Heart left ventricle (tissue), 16 donors: ENCODE measurements around the gene SP3. TPM values are rescaled to one million over a fixed set of nuclear protein-coding genes. Genes with fewer than 3 reads are reported as not detected.
A peak's percentile ranks its signal among the peaks of the same experiment; 100 is the strongest.

ENCODE experiments used
- ATAC-seq, 4 donors: fragments of 200-7000 bp; cut with Tn5 transposase; one replicate each; pipeline ENCODE4 v1.9.1; 2020 to 2022; ENCODE audit warnings: moderate library complexity in 4 of 4, mild to moderate bottlenecking in 3 of 4, moderate number of reproducible peaks in 1 of 4
- DNase-seq, 5 donors: peaks; one replicate each; pipeline ENCODE4 v3.0.0-alpha.2; 2020
- H3K27ac ChIP-seq, 12 donors: fragments of 200-600 bp; sonication (generic) in 4 of 12; one replicate each; pipeline versions ENCODE4 v1.5.0 to v1.8.0; 2016 to 2022; ENCODE audit warnings: mild to moderate bottlenecking in 2 of 12
- H3K27me3 ChIP-seq, 9 donors: fragments of 200-600 bp; sonication (generic) in 2 of 9; one replicate each; pipeline versions ENCODE4 v1.5.1 to v1.8.0; 2016 to 2022; ENCODE audit warnings: mild to moderate bottlenecking in 3 of 9
- H3K36me3 ChIP-seq, 9 donors: fragments of 200-600 bp; sonication (generic) in 2 of 9; one replicate each; pipeline versions ENCODE4 v1.5.0 to v1.8.0; 2018 to 2022; ENCODE audit warnings: mild to moderate bottlenecking in 2 of 9
- H3K4me1 ChIP-seq, 12 donors: fragments of 200-600 bp; sonication (generic) in 4 of 12; one replicate each; pipeline versions ENCODE4 v1.5.0 to v1.8.0; 2016 to 2022; ENCODE audit warnings: mild to moderate bottlenecking in 3 of 12
- H3K4me3 ChIP-seq, 12 donors: fragments of 200-600 bp; sonication (generic) in 4 of 12; one replicate each; pipeline versions ENCODE4 v1.5.0 to v1.8.0; 2017 to 2022; ENCODE audit warnings: mild to moderate bottlenecking in 9 of 12, moderate library complexity in 4 of 12
- H3K9me3 ChIP-seq, 12 donors: fragments of 200-600 bp; sonication (generic) in 4 of 12; one replicate each; pipeline versions ENCODE4 v1.5.0 to v1.8.0; 2016 to 2022; ENCODE audit warnings: mild to moderate bottlenecking in 1 of 12
- CTCF ChIP-seq, 12 donors: fragments of 200-600 bp; sonication (generic) in 4 of 12; IDR thresholded peaks; one replicate each; pipeline versions ENCODE4 v1.5.0 to v1.8.0; 2018 to 2022; ENCODE audit warnings: antibody characterized with exemption in 12 of 12, mild to moderate bottlenecking in 5 of 12
- POLR2A ChIP-seq, 2 donors: fragments of 450-650 bp; IDR thresholded peaks; one replicate each; pipeline ENCODE4 v1.6.1; 2017; ENCODE audit warnings: antibody characterized with exemption in 2 of 2, mild to moderate bottlenecking in 2 of 2, moderate library complexity in 2 of 2
- WGBS, 4 donors: extraction: QIAGEN DNeasy Blood & Tissue Kit in 2 of 4; methylation state at CpG; one replicate each; pipeline versions ENCODE4 v1.1.5 to v1.1.7; 2013 to 2018; 5-methylcytosine and 5-hydroxymethylcytosine counted together
- intact Hi-C, 10 donors: fragments of 100-400 bp; cut with DNase I; formaldehyde crosslinking; loops; one replicate each; pipeline versions ENCODE4 v1.11.1 to v1.14.2; 2022
- polyA plus RNA-seq, 2 donors: library from polyadenylated mRNA; stranded (reverse); fragments of 200-250 nt; gene quantifications; one replicate each; pipeline ENCODE4 v1.2.3, GENCODE V29; 2013
- total RNA-seq, 9 donors: library from RNA; depleted of rRNA in 2 of 9; stranded (reverse); fragments of >200 nt in 2 of 9; fragmentation: NEBNext Ultra II Directional in 3 of 9; extraction: Animal tissue kit (Norgen Biotek cat#: 25700) in 3 of 9; gene quantifications; one replicate each; pipeline versions ENCODE4 v1.1.0 to v1.2.4, GENCODE V29; 2016 to 2023
- donor health status: ischemic (EF 13 %, LVEDD 7.1; RV severe dilation, severe dysfunction).
- donor health status: healthy with polysubstance abuse.
- donor health status: DM: no; HTN: yes; CAD: no.
- donor health status: DM: no; HTN: no; CAD: no.
- donor health status: ischemic (EF 25% LVEDD 6.9; RV normal size, moderate dysfunction).
- donor health status: ischemic (EF 25% LVEDD 5.7; RV mildly dilated, moderate dysfunction).
- donor health status: healthy.
- donor health status: DM: yes; HTN: yes; CAD: no.
- donor health status: ischemic (EF 35%, LVEDD 5.7; RV mildly dilated, moderate dysfunction).
- donor health status: nonischemic (EF 11% LVEDD 7.7; RV severe dilation, severe dysfunction).
- donor health status: DM: yes; HTN: yes; CAD: no.
- donor health status: PGD.
- donor health status: ischemic (EF 29% LVEDD 5.4; RV normal size, mild dysfunction).
- donor health status: nonischemic (EF 23%, LVEDD 6.1; RV moderate dilation, normal function).

Gene SP3
- total and polyA plus RNA-seq, 11 donors, result 6.9 to 61.5 (median 40.2) TPM

DNA sequence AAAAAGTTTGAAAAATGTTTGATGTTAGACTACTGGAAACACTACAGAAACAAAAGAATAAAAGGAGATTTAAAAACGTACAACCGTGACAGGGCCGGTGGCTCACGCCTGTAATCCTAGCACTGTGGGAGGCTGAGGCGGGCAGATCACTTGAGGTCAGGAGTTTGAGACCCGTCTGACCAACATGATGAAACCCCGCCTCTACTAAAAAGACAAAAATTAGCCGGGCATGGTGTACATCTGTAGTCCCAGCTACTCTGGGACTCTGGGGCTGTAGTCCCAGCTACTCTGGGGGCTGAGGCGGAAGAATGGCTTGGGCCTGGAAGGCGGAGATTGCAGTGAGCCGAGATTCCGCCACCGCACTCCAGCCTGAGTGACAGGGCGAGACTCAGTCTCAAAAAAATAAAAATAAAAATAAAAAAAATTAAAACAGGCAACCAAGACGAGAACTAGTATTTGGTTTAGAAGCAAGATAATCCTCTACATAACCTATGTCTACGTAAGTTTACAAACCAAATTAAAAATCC lies 5.8 kb downstream of the SP3 start:
- Histone ChIP-seq H3K4me3 (no peak overlapping the region), H3K4me1 (peaks cover 0 to 85% (median 49%) of the 10 kb centered on the region in 12 donors), H3K36me3 (peaks cover 0 to 38% (median 17%) of the 10 kb centered on the region in 9 donors), H3K27me3 (no peaks in the 10 kb centered on the region), H3K9me3 (peaks cover 0 to 11% (median 0%) of the 10 kb centered on the region in 12 donors), H3K27ac (no peak overlapping the region)
- intact Hi-C loops, result no loop called here
- ATAC-seq, result no peak
- DNase-seq, result no peak
- WGBS, 4 donors, result 79 to 89% (median 86%) methylated on average over 16 of the region's 16 CpGs
- no peak for TF ChIP-seq POLR2A (IDR thresholded peaks at IDR 0.05)
- no peak for TF ChIP-seq CTCF (IDR thresholded peaks at IDR 0.05)

DNA sequence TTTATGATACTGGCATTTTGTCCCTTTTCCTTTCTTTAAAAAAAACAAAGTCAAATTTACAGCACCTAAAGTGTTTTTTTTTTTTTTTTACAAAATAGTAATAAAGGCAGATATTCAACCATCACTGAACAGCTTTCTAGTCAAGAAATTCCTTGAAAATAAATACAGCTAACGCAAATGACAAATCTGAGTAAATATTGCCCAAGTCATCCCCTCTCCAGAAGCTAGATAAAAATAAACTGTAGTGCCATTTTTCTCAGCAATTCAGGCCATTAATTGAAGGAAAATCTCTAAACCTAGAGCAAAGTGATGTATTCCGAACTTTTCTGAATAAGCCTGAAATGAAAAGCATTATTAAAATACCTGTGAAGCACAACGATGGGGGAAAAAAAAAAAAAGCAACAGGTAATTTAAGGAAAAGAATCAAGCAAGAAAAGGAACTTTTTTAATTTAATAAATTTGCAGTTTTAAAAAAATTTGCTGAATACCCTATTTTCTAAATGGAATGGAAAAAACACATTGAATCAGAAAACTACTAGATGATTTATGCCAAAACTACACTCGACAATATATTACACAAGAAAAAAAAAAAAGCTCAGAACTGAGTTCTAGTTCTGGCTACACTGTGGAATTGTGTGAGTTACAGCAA lies 6.9 kb downstream of the SP3 start:
- intact Hi-C loops, result no loop called here
- no peak for DNase-seq
- H3K4me3 ChIP-seq, result no peak overlapping the region
- no peaks in the 10 kb centered on the region for H3K27me3 ChIP-seq
- peaks cover 0 to 49% (median 28%) of the 10 kb centered on the region in 9 donors for H3K36me3 ChIP-seq
- H3K9me3 ChIP-seq, result peaks cover 0 to 11% (median 0%) of the 10 kb centered on the region in 12 donors
- H3K4me1 ChIP-seq, result peaks cover 0 to 95% (median 58%) of the 10 kb centered on the region in 12 donors
- WGBS, 4 donors, result 65 to 77% (median 69%) methylated on average over 4 of the region's 4 CpGs
- ATAC-seq, result no peak
- TF ChIP-seq CTCF (IDR thresholded peaks at IDR 0.05) (no peak), POLR2A (IDR thresholded peaks at IDR 0.05) (no peak)
- H3K27ac ChIP-seq, result no peak overlapping the region

DNA sequence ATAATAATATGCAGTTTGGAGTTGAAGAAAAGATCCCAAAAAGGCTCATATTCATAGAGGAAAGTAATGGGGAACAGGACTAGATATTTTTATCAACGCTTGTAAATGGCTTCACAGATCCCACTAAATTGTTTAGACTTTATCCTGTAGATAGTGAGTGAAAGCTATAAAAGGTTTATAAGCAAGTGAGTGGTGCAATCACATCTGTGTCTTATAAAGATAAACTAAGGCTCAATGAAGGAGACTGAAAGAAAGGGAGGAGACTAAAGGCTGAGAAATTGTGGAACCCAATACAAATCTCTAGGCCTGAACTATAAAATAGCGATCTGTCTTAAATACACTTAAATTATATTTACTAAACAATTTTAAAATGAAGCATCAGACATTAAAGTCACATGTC lies 7.7 kb downstream of the SP3 start:
- Histone ChIP-seq H3K27me3 (no peaks in the 10 kb centered on the region), H3K4me3 (no peak overlapping the region), H3K27ac (peak overlapping the region in 1 of 12 donors; percentile 3), H3K36me3 (peaks cover 0 to 57% (median 36%) of the 10 kb centered on the region in 9 donors), H3K9me3 (peaks cover 0 to 11% (median 0%) of the 10 kb centered on the region in 12 donors), H3K4me1 (peaks cover 0 to 98% (median 60%) of the 10 kb centered on the region in 12 donors)
- TF ChIP-seq POLR2A (IDR thresholded peaks at IDR 0.05), result no peak
- TF ChIP-seq CTCF (IDR thresholded peaks at IDR 0.05), result no peak
- WGBS, 4 donors, result 62 to 74% (median 63%) methylated on average over 2 of the region's 2 CpGs
- DNase-seq, result no peak
- intact Hi-C loops, result no loop called here
- no peak for ATAC-seq

DNA sequence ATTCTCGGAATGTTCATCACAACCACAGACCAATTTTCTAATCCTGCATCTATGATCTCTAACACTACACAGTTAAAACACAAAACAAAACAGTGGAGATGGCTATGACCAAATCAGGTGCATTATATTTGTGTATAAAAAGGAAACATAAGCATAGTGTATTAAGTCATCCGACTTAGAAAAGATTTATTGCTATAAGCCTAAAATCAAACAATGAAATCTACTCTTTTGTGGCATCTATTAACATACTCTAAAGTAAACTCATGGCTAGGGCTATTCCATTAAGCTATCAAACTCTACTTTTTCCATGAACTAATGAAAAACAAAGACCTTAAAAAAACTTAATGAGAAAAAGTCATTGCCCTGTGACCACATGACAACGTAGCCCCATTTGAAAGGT lies 8.7 kb downstream of the SP3 start:
- peaks cover 4 to 98% (median 63%) of the 10 kb centered on the region in 12 donors for H3K4me1 ChIP-seq

More for the DNA sequence above, 8.7 kb downstream of the SP3 start:
- Histone ChIP-seq H3K36me3 (peaks cover 0 to 59% (median 40%) of the 10 kb centered on the region in 9 donors), H3K9me3 (peaks cover 0 to 8% (median 0%) of the 10 kb centered on the region in 12 donors), H3K4me3 (no peak overlapping the region), H3K27ac (no peak overlapping the region), H3K27me3 (no peaks in the 10 kb centered on the region)
- TF ChIP-seq CTCF (IDR thresholded peaks at IDR 0.05), result no peak
- TF ChIP-seq POLR2A (IDR thresholded peaks at IDR 0.05), result no peak
- 64 to 72% (median 70%) methylated on average over 3 of the region's 3 CpGs for WGBS, 4 donors
- no peak for DNase-seq
- intact Hi-C loops, result no loop called here
- no peak for ATAC-seq
